Measurements from ENCODE around the gene SRM.
"Not testable (repeated sequence)": the region's sequence is repeated elsewhere in the genome, so short reads cannot be mapped to it uniquely, and the experiment has no call there.

Gene SRM

DNA sequence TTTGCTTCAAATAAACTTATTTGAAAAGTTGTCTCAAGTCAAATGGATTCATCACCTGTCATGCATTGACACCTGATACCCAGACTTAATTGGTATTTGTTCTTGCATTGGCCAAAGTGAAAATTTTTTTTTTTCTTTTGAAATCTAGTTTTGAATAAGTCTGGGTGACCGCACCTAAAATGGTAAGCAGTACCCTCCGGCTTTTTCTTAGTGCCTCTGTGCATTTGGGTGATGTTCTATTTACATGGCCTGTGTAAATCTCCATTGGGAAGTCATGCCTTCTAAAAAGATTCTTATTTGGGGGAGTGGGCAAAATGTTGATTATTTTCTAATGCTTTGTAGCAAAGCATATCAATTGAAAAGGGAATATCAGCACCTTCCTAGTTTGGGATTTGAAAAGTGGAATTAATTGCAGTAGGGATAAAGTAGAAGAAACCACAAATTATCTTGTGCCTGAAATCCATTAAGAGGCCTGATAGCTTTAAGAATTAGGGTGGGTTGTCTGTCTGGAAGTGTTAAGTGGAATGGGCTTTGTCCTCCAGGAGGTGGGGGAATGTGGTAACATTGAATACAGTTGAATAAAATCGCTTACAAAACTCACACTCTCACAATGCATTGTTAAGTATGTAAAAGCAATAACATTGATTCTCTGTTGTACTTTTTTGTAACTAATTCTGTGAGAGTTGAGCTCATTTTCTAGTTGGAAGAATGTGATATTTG is 35.5 kb downstream of the SRM start:
- DNase-seq (ENCODE audit: low read depth): no peak
- TF ChIP-seq MYC (IDR thresholded peaks at IDR 0.05; ENCODE audit: low read depth, low read length) (no peak), POLR2A (IDR thresholded peaks at IDR 0.05; ENCODE audit: extremely low read depth, insufficient read length) (no peak)
- TF ChIP-seq, protein P1, sequence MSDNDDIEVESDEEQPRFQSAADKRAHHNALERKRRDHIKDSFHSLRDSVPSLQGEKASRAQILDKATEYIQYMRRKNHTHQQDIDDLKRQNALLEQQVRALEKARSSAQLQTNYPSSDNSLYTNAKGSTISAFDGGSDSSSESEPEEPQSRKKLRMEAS (IDR thresholded peaks at IDR 0.05; ENCODE audit: low read depth, low read length): no peak
- TF ChIP-seq, protein P2, sequence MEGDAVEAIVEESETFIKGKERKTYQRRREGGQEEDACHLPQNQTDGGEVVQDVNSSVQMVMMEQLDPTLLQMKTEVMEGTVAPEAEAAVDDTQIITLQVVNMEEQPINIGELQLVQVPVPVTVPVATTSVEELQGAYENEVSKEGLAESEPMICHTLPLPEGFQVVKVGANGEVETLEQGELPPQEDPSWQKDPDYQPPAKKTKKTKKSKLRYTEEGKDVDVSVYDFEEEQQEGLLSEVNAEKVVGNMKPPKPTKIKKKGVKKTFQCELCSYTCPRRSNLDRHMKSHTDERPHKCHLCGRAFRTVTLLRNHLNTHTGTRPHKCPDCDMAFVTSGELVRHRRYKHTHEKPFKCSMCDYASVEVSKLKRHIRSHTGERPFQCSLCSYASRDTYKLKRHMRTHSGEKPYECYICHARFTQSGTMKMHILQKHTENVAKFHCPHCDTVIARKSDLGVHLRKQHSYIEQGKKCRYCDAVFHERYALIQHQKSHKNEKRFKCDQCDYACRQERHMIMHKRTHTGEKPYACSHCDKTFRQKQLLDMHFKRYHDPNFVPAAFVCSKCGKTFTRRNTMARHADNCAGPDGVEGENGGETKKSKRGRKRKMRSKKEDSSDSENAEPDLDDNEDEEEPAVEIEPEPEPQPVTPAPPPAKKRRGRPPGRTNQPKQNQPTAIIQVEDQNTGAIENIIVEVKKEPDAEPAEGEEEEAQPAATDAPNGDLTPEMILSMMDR (IDR thresholded peaks at IDR 0.05; ENCODE audit: low read depth, low read length): no peak
- H3K4me3 ChIP-seq (ENCODE audit: low read depth, low read length): no peak overlapping the region

DNA sequence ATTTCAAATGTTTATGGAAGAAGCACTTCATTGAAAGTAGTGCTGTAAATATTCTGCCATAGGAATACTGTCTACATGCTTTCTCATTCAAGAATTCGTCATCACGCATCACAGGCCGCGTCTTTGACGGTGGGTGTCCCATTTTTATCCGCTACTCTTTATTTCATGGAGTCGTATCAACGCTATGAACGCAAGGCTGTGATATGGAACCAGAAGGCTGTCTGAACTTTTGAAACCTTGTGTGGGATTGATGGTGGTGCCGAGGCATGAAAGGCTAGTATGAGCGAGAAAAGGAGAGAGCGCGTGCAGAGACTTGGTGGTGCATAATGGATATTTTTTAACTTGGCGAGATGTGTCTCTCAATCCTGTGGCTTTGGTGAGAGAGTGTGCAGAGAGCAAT is 36.6 kb downstream of the SRM start:
- TF ChIP-seq, protein P1 (IDR thresholded peaks at IDR 0.05; ENCODE audit: low read depth, low read length): no peak
- no peak for TF ChIP-seq MYC (IDR thresholded peaks at IDR 0.05; ENCODE audit: low read depth, low read length)
- TF ChIP-seq POLR2A (IDR thresholded peaks at IDR 0.05; ENCODE audit: extremely low read depth, insufficient read length): no peak
- TF ChIP-seq, protein P2 (IDR thresholded peaks at IDR 0.05; ENCODE audit: low read depth, low read length): no peak
- no peak overlapping the region for H3K4me3 ChIP-seq (ENCODE audit: low read depth, low read length)
- no peak for DNase-seq (ENCODE audit: low read depth)

DNA sequence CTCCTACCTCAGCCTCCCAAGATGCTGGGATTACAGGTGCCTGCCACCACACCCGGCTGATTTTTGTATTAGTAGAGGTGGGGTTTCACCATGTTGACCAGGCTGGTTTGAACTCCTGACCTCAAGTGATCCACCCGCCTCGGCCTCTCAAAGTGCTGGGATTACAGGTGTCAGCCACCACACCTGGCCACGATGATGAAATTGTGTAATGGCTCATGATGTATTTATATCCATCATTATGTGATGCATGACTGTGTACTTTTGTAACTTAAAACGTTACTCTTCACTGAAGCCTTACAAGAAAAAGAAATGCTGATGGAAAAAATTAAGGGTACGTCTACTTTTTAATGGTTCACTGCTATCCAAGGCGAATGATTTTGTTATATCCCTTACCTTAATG is 39.8 kb downstream of the SRM start:
- H3K4me3 ChIP-seq (ENCODE audit: low read depth, low read length): no peak overlapping the region
- no peak for TF ChIP-seq MYC (IDR thresholded peaks at IDR 0.05; ENCODE audit: low read depth, low read length)
- no peak for TF ChIP-seq POLR2A (IDR thresholded peaks at IDR 0.05; ENCODE audit: extremely low read depth, insufficient read length)
- TF ChIP-seq, protein P2 (IDR thresholded peaks at IDR 0.05; ENCODE audit: low read depth, low read length): no peak
- TF ChIP-seq, protein P1 (IDR thresholded peaks at IDR 0.05; ENCODE audit: low read depth, low read length): no peak
- DNase-seq (ENCODE audit: low read depth): no peak

DNA sequence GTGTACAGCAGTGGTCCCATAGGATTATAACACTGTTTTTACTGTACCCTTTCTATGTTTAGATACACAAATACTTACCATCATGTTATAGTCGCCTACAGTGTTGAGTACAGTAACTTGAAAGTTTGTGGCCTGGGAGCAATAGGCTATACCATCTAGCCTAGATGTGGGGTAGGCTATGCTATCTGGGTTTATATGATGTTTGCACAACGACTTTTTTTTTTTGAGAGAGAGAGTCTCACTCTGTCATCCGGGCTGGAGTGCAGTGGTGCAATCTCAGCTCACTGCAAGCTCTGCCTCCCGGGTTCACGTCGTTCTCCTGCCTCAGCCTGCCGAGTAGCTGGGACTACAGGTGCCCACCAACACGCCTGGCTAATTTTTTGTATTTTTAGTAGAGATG is 40.5 kb downstream of the SRM start:
- not testable (repeated sequence) for H3K4me3 ChIP-seq (ENCODE audit: low read depth, low read length); DNase-seq (ENCODE audit: low read depth)

DNA sequence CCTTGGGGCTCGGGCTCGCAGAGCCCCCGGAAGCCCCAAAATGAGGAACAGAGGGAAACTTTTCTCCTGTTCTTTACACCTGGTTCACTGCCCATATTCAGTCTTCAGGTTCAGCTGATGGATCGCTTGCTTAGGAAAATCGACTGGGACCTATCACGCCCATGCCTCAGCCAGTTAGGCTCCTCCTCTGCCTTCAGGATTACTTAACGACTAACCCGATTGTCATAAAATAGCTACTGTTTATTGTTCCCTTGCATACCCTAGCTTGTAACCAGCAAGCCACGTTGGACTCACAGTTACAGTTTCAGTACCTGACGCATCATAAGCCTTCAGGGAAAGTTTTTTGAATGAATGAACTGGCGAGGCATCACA is 46.7 kb downstream of the SRM start:
- no peak for TF ChIP-seq POLR2A (IDR thresholded peaks at IDR 0.05; ENCODE audit: extremely low read depth, insufficient read length)
- no peak for TF ChIP-seq MYC (IDR thresholded peaks at IDR 0.05; ENCODE audit: low read depth, low read length)
- TF ChIP-seq, protein P2 (IDR thresholded peaks at IDR 0.05; ENCODE audit: low read depth, low read length): no peak
- TF ChIP-seq, protein P1 (IDR thresholded peaks at IDR 0.05; ENCODE audit: low read depth, low read length): no peak
- H3K4me3 ChIP-seq (ENCODE audit: low read depth, low read length): peak overlapping the region; percentile 82
- DNase-seq (ENCODE audit: low read depth): no peak

DNA sequence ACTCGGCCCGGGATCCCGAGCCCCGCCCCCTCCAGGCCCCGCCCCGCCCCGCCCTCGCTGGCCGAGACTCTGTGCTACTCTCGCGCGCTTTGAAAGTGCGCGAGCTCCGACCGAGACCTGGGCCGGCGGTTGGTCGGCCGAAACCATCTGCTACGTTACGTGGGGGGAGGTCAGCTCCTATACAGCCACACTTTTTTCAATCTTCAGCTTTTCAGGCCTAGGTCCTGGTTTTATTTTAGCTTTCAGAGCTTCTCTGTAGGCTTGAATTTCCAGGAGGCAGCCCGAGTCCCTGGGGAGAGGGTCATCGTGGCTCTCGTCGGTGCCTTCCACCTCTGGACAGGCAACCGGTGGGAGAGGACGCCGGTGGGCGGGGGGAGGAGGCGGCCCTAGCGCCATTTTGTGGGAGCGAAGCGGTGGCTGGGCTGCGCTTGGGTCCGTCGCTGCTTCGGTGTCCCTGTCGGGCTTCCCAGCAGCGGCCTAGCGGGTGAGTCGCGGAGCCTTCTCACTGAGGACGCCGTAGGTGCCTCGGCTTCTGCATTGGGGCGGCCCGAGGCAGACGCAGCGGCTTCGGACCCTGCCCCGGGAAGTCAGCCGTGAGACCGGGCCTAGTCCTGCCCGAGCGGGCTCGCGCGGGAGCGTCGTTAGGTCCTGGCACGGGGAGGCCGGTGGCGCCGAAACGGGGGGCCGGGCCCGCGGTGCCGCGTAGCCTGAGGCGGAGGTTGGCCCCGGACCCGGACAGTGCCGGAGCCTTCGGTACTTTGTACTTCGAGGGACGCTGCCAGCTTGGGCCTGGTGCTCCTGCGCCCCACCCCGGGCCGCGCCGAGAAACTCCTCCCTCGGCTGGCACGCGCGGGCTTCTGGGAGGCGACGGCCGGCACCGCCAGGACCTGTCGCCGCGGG is 47.3 kb downstream of the SRM start, which contains the start of gene TARDBP:
Gene TARDBP, plus strand, starts transcription at position 395 of the 900 bp plus-strand sequence. CDS start 1,074 bp downstream, outside the sequence.
- peak; percentile 90 for DNase-seq (ENCODE audit: low read depth)
- TF ChIP-seq, protein P2 (IDR thresholded peaks at IDR 0.05; ENCODE audit: low read depth, low read length): no peak
- peak; percentile 20; the same call in 1 of the 2 replicates for TF ChIP-seq MYC (IDR thresholded peaks at IDR 0.05; ENCODE audit: low read depth, low read length)
- TF ChIP-seq, protein P1 (IDR thresholded peaks at IDR 0.05; ENCODE audit: low read depth, low read length): peak; percentile 31; the same call in 1 of the 2 replicates
- peak; percentile 86 for TF ChIP-seq POLR2A (IDR thresholded peaks at IDR 0.05; ENCODE audit: extremely low read depth, insufficient read length)
- H3K4me3 ChIP-seq (ENCODE audit: low read depth, low read length): peak within 1 kb of the TSS; percentile 82
